Measurements from ENCODE around the gene ALOX12B. TPM values are rescaled to one million over a fixed set of nuclear protein-coding genes. Genes with fewer than 3 reads are reported as not detected.

The ALOX12B gene
- total and polyA plus RNA-seq, 2 of the 8 experiments (the other 6 are each of a cell fraction or from before 2014, with no cell fraction given): 0.86 TPM; not detected in 1

GRCh38 chr17:8131844-8132441, 44.4 kb upstream of the ALOX12B start:
- 85% methylated on average over 3 of the region's 3 CpGs; no CpG with 5 or more reads in 1 of the 2 experiments for whole genome bisulfite sequencing, 2 experiments (ENCODE audit: extremely low coverage in 1 of 2, insufficient coverage in 1 of 2, insufficient read length in 1 of 2, insufficient replicate concordance in 2 of 2, low coverage in 1 of 2, low lambda C conversion rate in 2 of 2, missing lambda C conversion rate in 1 of 2)
- H3K27me3 ChIP-seq (replicated peaks in 1 of 4; ENCODE audit: control insufficient read depth in 3 of 4, extremely low read depth in 1 of 4, insufficient read depth in 3 of 4, low read length in 3 of 4): peaks cover 0 to 17% (median 14%) of the 10 kb centered on the region in 4 experiments; a peak in 6 of 7 replicates
- POLR2A ChIA-PET (ENCODE audit: partially characterized antibody): interaction anchor here (0.6 to 10.3 kb wide), 6 partner anchors 9 to 843 kb away, joined by 3 to 76 read pairs (median 18); partner anchors contain the start of gene HES7
- TF ChIP-seq NANOG (IDR thresholded peaks at IDR 0.05; ENCODE audit: insufficient read depth, low read depth, low read length, poor library complexity, severe bottlenecking) (no peak), RBBP5 (IDR thresholded peaks at IDR 0.05; ENCODE audit: borderline replicate concordance, low read depth, low read length) (no peak), TAF1 (IDR thresholded peaks at IDR 0.05; ENCODE audit: low read depth, low read length) (no peak), POLR2A (IDR thresholded peaks at IDR 0.05; ENCODE audit: control extremely low read depth in 1 of 2, low read depth in 2 of 2, low read length in 2 of 2) (no peak), SIX5 (IDR thresholded peaks at IDR 0.05; ENCODE audit: low read depth, low read length) (no peak)

More at GRCh38 chr17:8131844-8132441, 44.4 kb upstream of the ALOX12B start:
- Histone ChIP-seq H2AK5ac (ENCODE audit: low read depth, low read length) (0 out of 2 replicates have a peak overlapping the region, but pooled peaks have one; percentile 39), H3K79me1 (ENCODE audit: low read depth, low read length) (no peaks in the 10 kb centered on the region), H3K27ac (ENCODE audit: low read depth, low read length) (no peak overlapping the region), H3K56ac (replicated peaks; ENCODE audit: insufficient read length, low read depth, low read length) (no peak overlapping the region), H3K23ac (ENCODE audit: insufficient read length) (no peak overlapping the region), H3K4me2 (ENCODE audit: insufficient read depth in 1 of 2, low read depth in 2 of 2, low read length in 2 of 2) (no peak overlapping the region), H2BK5ac (ENCODE audit: low read depth, low read length) (no peak overlapping the region), H2AFZ (ENCODE audit: low read length) (no peak overlapping the region), H3K9ac (replicated peaks in 1 of 4; ENCODE audit: extremely low read depth in 1 of 4, low read depth in 3 of 4, low read length in 3 of 4) (no peak overlapping the region), H3K14ac (ENCODE audit: insufficient read length) (no peak overlapping the region), H3K4me3 (ENCODE audit: extremely low read depth in 1 of 4, insufficient read depth in 2 of 4, low read depth in 3 of 4, low read length in 4 of 4) (no peak overlapping the region), H4K8ac (ENCODE audit: extremely low read depth, insufficient read depth, low read length) (no peak overlapping the region), H3K18ac (ENCODE audit: extremely low read depth, low read length) (no peak overlapping the region), H3K4me1 (replicated peaks in 1 of 4; ENCODE audit: control insufficient read depth in 3 of 4, insufficient read depth in 4 of 4, low read length in 3 of 4) (peaks cover 0 to 14% (median 8%) of the 10 kb centered on the region in 4 experiments; a peak in 6 of 7 replicates), H3K4ac (replicated peaks; ENCODE audit: insufficient read length, low read depth, low read length) (no peak overlapping the region), H2BK20ac (ENCODE audit: low read length) (no peak overlapping the region), H3K79me2 (ENCODE audit: control insufficient read depth in 1 of 2, insufficient read depth in 2 of 2, low read length in 2 of 2) (no peaks in the 10 kb centered on the region), H3K36me3 (ENCODE audit: control insufficient read depth in 2 of 4, insufficient read depth in 4 of 4, low read length in 3 of 4) (no peaks in the 10 kb centered on the region), H2BK15ac (ENCODE audit: low read length) (no peak overlapping the region), H4K20me1 (replicated peaks in 1 of 2; ENCODE audit: control insufficient read depth in 1 of 2, insufficient read depth in 2 of 2, low read length in 2 of 2) (no peaks in the 10 kb centered on the region), H2BK120ac (replicated peaks; ENCODE audit: low read depth, low read length) (no peak overlapping the region), H3K23me2 (ENCODE audit: low read depth, low read length) (peaks cover 3% of the 10 kb centered on the region), H4K91ac (replicated peaks; ENCODE audit: insufficient read length, low read length) (no peak overlapping the region), H2BK12ac (ENCODE audit: low read depth, low read length) (no peak overlapping the region), H3K9me3 (ENCODE audit: insufficient read depth in 2 of 2, low read depth in 1 of 2, low read length in 1 of 2) (no peaks in the 10 kb centered on the region), H4K5ac (ENCODE audit: insufficient read length, low read depth, low read length) (no peak overlapping the region)
- FAIRE-seq: no peak
- no peak for DNase-seq (ENCODE audit: low read depth in 1 of 2, low spot score in 2 of 2)
- CTCF ChIA-PET (ENCODE audit: partially characterized antibody): interaction anchor here (0.7 to 2.4 kb wide), 8 partner anchors 10 to 96 kb away, joined by 3 to 10 read pairs (median 6); no protein-coding TSS in a partner anchor
